Smooth muscle cell (in vitro differentiated cells): ENCODE measurements around the gene FTO. TPM values are rescaled to one million over a fixed set of nuclear protein-coding genes. Genes with fewer than 3 reads are reported as not detected.

Source experiments
- DNase-seq: peaks from one replicate; lab custom pipeline; 2025; ENCODE audit not compliant: unreplicated experiment; lab: John Stamatoyannopoulos, UW
- H2AFZ ChIP-seq: fragments of 200-600 bp; sonication (generic); 2 replicates; pipeline ENCODE4 v1.6.0; 2016; ENCODE audit warnings: antibody characterized with exemption, low read depth, mild to moderate bottlenecking
- H3F3A ChIP-seq: fragments of 200-600 bp; sonication (generic); 2 replicates; pipeline ENCODE4 v1.6.0; 2017; ENCODE audit warnings: antibody characterized with exemption, low read depth
- H3K27ac ChIP-seq: fragments of 200-600 bp; sonication (generic); 2 replicates; pipeline ENCODE4 v1.5.1; 2016; ENCODE audit warnings: low read depth, mild to moderate bottlenecking
- H3K27me3 ChIP-seq: fragments of 200-600 bp; sonication (generic); 2 replicates; pipeline ENCODE4 v1.6.1; 2016; ENCODE audit warnings: low read depth, mild to moderate bottlenecking
- H3K36me3 ChIP-seq: fragments of 200-600 bp; sonication (generic); 2 replicates; pipeline ENCODE4 v1.5.1; 2016; ENCODE audit warnings: low read depth
- H3K4me1 ChIP-seq: fragments of 200-600 bp; sonication (generic); 2 replicates; pipeline ENCODE4 v1.5.1; 2016; ENCODE audit warnings: low read depth
- H3K4me2 ChIP-seq: fragments of 200-600 bp; sonication (generic); 2 replicates; pipeline ENCODE4 v1.6.0; 2016; ENCODE audit warnings: mild to moderate bottlenecking
- H3K4me3 ChIP-seq: fragments of 200-600 bp; sonication (generic); 2 replicates; pipeline ENCODE4 v1.5.1; 2016; ENCODE audit warnings: mild to moderate bottlenecking
- H3K79me2 ChIP-seq: fragments of 200-600 bp; sonication (generic); 2 replicates; pipeline ENCODE4 v1.6.0; 2016; ENCODE audit warnings: low read depth, mild to moderate bottlenecking
- H3K9ac ChIP-seq: fragments of 200-600 bp; sonication (generic); 2 replicates; pipeline ENCODE4 v1.6.0; 2016; ENCODE audit warnings: low read depth
- H3K9me3 ChIP-seq: fragments of 200-600 bp; sonication (generic); replicated peaks from 2 replicates; pipeline ENCODE4 v1.5.1; 2016; ENCODE audit warnings: low read depth
- H4K20me1 ChIP-seq: fragments of 200-600 bp; sonication (generic); 2 replicates; pipeline ENCODE4 v1.6.0; 2016; ENCODE audit warnings: low read depth
- WGBS: methylation state at CpG from one replicate; pipeline ENCODE4 v1.1.7; 2016; ENCODE audit warnings: low lambda C conversion rate; 5-methylcytosine and 5-hydroxymethylcytosine counted together
- polyA plus RNA-seq: library from polyadenylated mRNA; unstranded; fragments of >200 nt; fragmentation: Nextera tagmentation; extraction: Ambion mirVana; gene quantifications from 2 replicates; pipeline ENCODE4 v1.2.1, GENCODE V29; 2016
- total RNA-seq: library from RNA; depleted of rRNA; stranded (reverse); fragments of >200 nt; gene quantifications from 2 replicates; pipeline ENCODE4 v1.2.3, GENCODE V29; 2014
- TF ChIP-seq, protein P1 (sequence below): fragments of 200-600 bp; sonication (generic); IDR thresholded peaks from 2 replicates; pipeline ENCODE4 v1.5.1; 2017; ENCODE audit warnings: borderline replicate concordance, mild to moderate bottlenecking, antibody characterized with exemption; ENCODE audit not compliant: insufficient read depth, poor library complexity, severe bottlenecking

The FTO gene
- total and polyA plus RNA-seq, 2 experiments from 2014 or later: 81.1 to 89.9 TPM

DNA sequence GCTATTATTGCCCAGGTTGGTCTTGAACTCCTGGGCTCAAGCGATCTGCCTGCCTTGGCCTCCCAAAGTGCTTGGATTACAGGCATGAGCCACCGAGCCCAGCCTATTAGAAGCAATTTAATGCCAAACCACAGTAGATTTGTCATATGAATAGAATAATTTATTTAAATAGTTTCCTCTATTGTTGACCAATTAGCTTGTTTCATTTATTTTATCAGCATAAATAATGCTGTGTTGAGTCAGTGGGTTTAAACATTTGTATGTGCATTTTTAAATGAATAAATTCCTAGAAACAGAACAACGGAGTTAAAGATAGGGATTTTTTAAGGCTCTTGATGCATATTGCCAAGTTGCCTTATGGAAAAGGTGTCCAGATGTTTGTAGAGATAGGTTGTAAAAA lies 26.7 kb downstream of the FTO start:
- Histone ChIP-seq H3K36me3 (no peaks in the 10 kb centered on the region), H3K4me2 (no peak overlapping the region), H4K20me1 (peaks cover 100% of the 10 kb centered on the region), H3K4me3 (no peak overlapping the region), H3K9me3 (no peaks in the 10 kb centered on the region), H3K9ac (no peak overlapping the region), H3K79me2 (peaks cover 60% of the 10 kb centered on the region), H3K27me3 (no peaks in the 10 kb centered on the region), H2AFZ (no peak overlapping the region), H3K4me1 (peaks cover 6% of the 10 kb centered on the region), H3F3A (no peaks in the 10 kb centered on the region), H3K27ac (no peak overlapping the region)
- TF ChIP-seq, protein P1, sequence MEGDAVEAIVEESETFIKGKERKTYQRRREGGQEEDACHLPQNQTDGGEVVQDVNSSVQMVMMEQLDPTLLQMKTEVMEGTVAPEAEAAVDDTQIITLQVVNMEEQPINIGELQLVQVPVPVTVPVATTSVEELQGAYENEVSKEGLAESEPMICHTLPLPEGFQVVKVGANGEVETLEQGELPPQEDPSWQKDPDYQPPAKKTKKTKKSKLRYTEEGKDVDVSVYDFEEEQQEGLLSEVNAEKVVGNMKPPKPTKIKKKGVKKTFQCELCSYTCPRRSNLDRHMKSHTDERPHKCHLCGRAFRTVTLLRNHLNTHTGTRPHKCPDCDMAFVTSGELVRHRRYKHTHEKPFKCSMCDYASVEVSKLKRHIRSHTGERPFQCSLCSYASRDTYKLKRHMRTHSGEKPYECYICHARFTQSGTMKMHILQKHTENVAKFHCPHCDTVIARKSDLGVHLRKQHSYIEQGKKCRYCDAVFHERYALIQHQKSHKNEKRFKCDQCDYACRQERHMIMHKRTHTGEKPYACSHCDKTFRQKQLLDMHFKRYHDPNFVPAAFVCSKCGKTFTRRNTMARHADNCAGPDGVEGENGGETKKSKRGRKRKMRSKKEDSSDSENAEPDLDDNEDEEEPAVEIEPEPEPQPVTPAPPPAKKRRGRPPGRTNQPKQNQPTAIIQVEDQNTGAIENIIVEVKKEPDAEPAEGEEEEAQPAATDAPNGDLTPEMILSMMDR: no peak
- 93% methylated on average over 3 of the region's 3 CpGs for WGBS
- DNase-seq: no peak

DNA sequence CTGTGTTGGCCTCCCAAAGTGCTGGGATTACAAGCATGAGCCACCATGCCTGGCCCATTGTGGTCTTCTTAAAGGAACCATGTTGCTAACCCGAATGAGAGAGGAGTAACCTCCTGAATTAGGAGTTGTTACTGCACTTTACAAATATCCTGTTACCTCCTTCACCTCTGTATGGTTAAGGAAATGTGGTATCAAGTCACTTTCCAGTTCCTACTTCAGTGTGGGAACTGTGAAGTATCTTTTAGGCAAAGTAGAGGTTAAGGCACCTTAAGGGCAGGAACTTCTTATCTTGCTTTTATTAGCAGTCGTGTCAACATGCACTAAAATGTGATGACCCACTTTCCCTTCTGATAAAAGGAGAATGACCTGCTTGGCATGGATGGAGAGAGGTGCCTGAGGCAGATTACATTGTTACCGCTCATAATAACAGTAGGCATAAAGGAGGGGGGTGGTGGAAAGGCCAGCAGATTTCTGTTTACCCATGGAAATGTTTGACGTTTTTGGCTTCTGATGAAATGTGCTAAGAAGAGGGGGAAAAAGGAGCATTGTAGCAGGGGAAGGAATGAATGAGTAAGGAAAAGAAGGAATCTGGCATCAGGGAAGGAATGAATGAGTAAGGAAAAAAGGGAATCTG lies 28.5 kb downstream of the FTO start:
- Histone ChIP-seq H3K9ac (no peak overlapping the region), H4K20me1 (peaks cover 100% of the 10 kb centered on the region), H3K79me2 (peaks cover 51% of the 10 kb centered on the region), H3K36me3 (no peaks in the 10 kb centered on the region), H3K4me2 (no peak overlapping the region), H3F3A (no peaks in the 10 kb centered on the region), H2AFZ (no peak overlapping the region), H3K27me3 (no peaks in the 10 kb centered on the region), H3K4me3 (no peak overlapping the region), H3K4me1 (peaks cover 6% of the 10 kb centered on the region), H3K27ac (no peak overlapping the region), H3K9me3 (no peaks in the 10 kb centered on the region)
- TF ChIP-seq, protein P1: no peak
- DNase-seq: no peak
- 59% methylated on average over 4 of the region's 4 CpGs for WGBS

DNA sequence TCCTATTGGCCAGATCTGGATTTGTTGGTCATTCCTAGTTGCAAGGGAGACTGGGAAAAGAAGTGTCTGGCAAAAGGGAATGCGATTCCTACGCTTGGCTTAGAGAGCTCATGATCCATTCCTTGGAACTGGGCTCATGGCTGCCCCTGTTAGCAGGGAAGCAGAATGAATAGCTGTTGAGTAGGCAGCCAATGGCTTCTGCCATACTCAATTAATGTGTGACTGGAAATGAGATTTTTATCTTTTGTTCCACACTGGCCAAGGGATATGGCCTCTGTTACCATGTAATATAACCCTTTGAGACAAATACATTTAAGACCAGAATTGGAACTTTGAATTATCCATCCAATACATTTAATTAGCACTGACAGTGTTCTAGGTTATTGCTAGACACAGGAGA lies 31.0 kb downstream of the FTO start:
- WGBS: 100% methylated on average over 2 of the region's 2 CpGs
- H3K9ac ChIP-seq: no peak overlapping the region
- DNase-seq: no peak
- TF ChIP-seq, protein P1: no peak
- peaks cover 98% of the 10 kb centered on the region for H4K20me1 ChIP-seq
- peak overlapping the region; percentile 35 for H3K4me2 ChIP-seq
- H3K27me3 ChIP-seq: no peaks in the 10 kb centered on the region
- no peaks in the 10 kb centered on the region for H3K36me3 ChIP-seq
- peaks cover 50% of the 10 kb centered on the region for H3K79me2 ChIP-seq
- H3K4me1 ChIP-seq: peaks cover 6% of the 10 kb centered on the region
- H3K4me3 ChIP-seq: no peak overlapping the region
- no peaks in the 10 kb centered on the region for H3F3A ChIP-seq
- H3K27ac ChIP-seq: no peak overlapping the region
- H3K9me3 ChIP-seq: no peaks in the 10 kb centered on the region
- no peak overlapping the region for H2AFZ ChIP-seq

DNA sequence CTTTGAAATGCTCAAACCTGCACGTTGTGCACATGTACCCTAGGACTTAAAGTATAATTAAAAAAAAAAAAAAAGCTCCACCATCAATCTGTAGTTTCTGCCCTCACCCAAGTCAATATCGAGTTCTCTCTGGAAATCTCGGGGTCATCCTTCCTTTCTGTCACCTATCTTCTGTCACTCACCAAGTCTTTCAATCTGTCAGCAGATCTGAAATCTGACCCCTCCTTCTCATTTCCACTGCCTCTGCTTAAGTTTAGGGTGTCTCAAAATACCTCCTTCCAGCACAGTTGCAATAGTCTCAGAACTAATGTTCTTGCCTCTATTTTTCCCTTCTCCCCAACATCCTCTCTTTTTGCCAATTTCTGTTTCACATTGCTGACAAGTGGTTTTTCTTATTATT lies 32.3 kb downstream of the FTO start:
- Histone ChIP-seq H4K20me1 (peaks cover 97% of the 10 kb centered on the region), H3K27ac (no peak overlapping the region), H3K4me3 (no peak overlapping the region), H2AFZ (no peak overlapping the region), H3K4me2 (no peak overlapping the region), H3K4me1 (peaks cover 6% of the 10 kb centered on the region), H3K36me3 (no peaks in the 10 kb centered on the region), H3K9me3 (no peaks in the 10 kb centered on the region), H3K9ac (no peak overlapping the region), H3F3A (no peaks in the 10 kb centered on the region), H3K79me2 (peaks cover 48% of the 10 kb centered on the region), H3K27me3 (no peaks in the 10 kb centered on the region)
- WGBS: 78% methylated on average over 3 of the region's 3 CpGs
- TF ChIP-seq, protein P1: no peak
- DNase-seq: no peak
